ENCODE measurements around the gene STAC2.
"Not testable (repeated sequence)": the region's sequence is repeated elsewhere in the genome, so short reads cannot be mapped to it uniquely, and the experiment has no call there.

The STAC2 gene

GRCh38 chr17:39169101-39169500, 56.6 kb downstream of the STAC2 start:
- no peak for DNase-seq (ENCODE audit: low read depth in 1 of 2, low spot score in 1 of 2)

GRCh38 chr17:39168503-39168902, 57.2 kb downstream of the STAC2 start:
- DNase-seq (ENCODE audit: low read depth in 1 of 2, low spot score in 1 of 2); in situ Hi-C loops (cut with HindIII; ENCODE audit: low pct_unique_long_range_greater_than_20kb, low sequenced_read_pairs): not testable (repeated sequence)

More at GRCh38 chr17:39169101-39169500, 56.6 kb downstream of the STAC2 start:
- TF ChIP-seq JUND (IDR thresholded peaks at IDR 0.05; ENCODE audit: low read depth): no peak
- in situ Hi-C loops (cut with HindIII; ENCODE audit: low pct_unique_long_range_greater_than_20kb, low sequenced_read_pairs): no loop called here

- in situ Hi-C loops (cut with HindIII; ENCODE audit: low pct_unique_long_range_greater_than_20kb, low sequenced_read_pairs): no loop called here
- no peak for TF ChIP-seq JUND (IDR thresholded peaks at IDR 0.05; ENCODE audit: low read depth)
- no peak for DNase-seq (ENCODE audit: low read depth in 1 of 2, low spot score in 1 of 2)
Observed at GRCh38 chr17:39167476-39167875, 58.3 kb downstream of the STAC2 start.

GRCh38 chr17:39166437-39167335, 59.1 kb downstream of the STAC2 start:
- TF ChIP-seq JUND (IDR thresholded peaks at IDR 0.05; ENCODE audit: low read depth): no peak
- DNase-seq (ENCODE audit: low read depth in 1 of 2, low spot score in 1 of 2): peak in 1 of 2 experiments; percentile 67
- in situ Hi-C loops (cut with HindIII; ENCODE audit: low pct_unique_long_range_greater_than_20kb, low sequenced_read_pairs): no loop called here

- TF ChIP-seq JUND (IDR thresholded peaks at IDR 0.05; ENCODE audit: low read depth): no peak
- in situ Hi-C loops (cut with HindIII; ENCODE audit: low pct_unique_long_range_greater_than_20kb, low sequenced_read_pairs): no loop called here
Observed at GRCh38 chr17:39165841-39166349, 59.9 kb downstream of the STAC2 start, which contains the start of gene ARL5C. Gene ARL5C, minus strand, starts transcription at chr17:39166161. Its CDS starts 401 bp downstream, at chr17:39165760.

GRCh38 chr17:39165178-39165840, 60.4 kb downstream of the STAC2 start:
- no peak for TF ChIP-seq JUND (IDR thresholded peaks at IDR 0.05; ENCODE audit: low read depth)
- in situ Hi-C loops (cut with HindIII; ENCODE audit: low pct_unique_long_range_greater_than_20kb, low sequenced_read_pairs): no loop called here
- no peak for DNase-seq (ENCODE audit: low read depth in 1 of 2, low spot score in 1 of 2)

More at GRCh38 chr17:39165841-39166349, 59.9 kb downstream of the STAC2 start, which contains the start of gene ARL5C:
- DNase-seq (ENCODE audit: low read depth in 1 of 2, low spot score in 1 of 2): no peak

GRCh38 chr17:39164675-39165143, 61.0 kb downstream of the STAC2 start:
- peak; percentile 92 to 98 for DNase-seq (ENCODE audit: low read depth in 1 of 2, low spot score in 1 of 2)
- TF ChIP-seq JUND (IDR thresholded peaks at IDR 0.05; ENCODE audit: low read depth): no peak
- in situ Hi-C loops (cut with HindIII; ENCODE audit: low pct_unique_long_range_greater_than_20kb, low sequenced_read_pairs): no loop called here

- in situ Hi-C loops (cut with HindIII; ENCODE audit: low pct_unique_long_range_greater_than_20kb, low sequenced_read_pairs): no loop called here
- TF ChIP-seq JUND (IDR thresholded peaks at IDR 0.05; ENCODE audit: low read depth): no peak
- no peak for DNase-seq (ENCODE audit: low read depth in 1 of 2, low spot score in 1 of 2)
Observed at GRCh38 chr17:39161962-39162361, 63.8 kb downstream of the STAC2 start.

Data from T47D (cell line).